ES-I3 (cell line): ENCODE data around the gene ZIC1.

Experiments used
- H3K36me3 ChIP-seq: 2 replicates; pipeline ENCODE4 v1.6.1; 2013; ENCODE audit warnings: mild to moderate bottlenecking, low read length, control low read depth, moderate library complexity; ENCODE audit not compliant: insufficient read depth
- H3K4me1 ChIP-seq: 2 replicates; pipeline ENCODE4 v1.6.1; 2013; ENCODE audit warnings: mild to moderate bottlenecking, control low read depth, low read length; ENCODE audit not compliant: insufficient read depth
- H3K9ac ChIP-seq: 2 replicates; pipeline ENCODE4 v1.6.1; 2013; ENCODE audit warnings: low read depth, mild to moderate bottlenecking, low read length, moderate library complexity
- H3K9me3 ChIP-seq: 2 replicates; pipeline ENCODE4 v1.6.1; 2013; ENCODE audit warnings: mild to moderate bottlenecking, low read length, moderate library complexity; ENCODE audit not compliant: control insufficient read depth, insufficient read depth

ZIC1 gene

DNA sequence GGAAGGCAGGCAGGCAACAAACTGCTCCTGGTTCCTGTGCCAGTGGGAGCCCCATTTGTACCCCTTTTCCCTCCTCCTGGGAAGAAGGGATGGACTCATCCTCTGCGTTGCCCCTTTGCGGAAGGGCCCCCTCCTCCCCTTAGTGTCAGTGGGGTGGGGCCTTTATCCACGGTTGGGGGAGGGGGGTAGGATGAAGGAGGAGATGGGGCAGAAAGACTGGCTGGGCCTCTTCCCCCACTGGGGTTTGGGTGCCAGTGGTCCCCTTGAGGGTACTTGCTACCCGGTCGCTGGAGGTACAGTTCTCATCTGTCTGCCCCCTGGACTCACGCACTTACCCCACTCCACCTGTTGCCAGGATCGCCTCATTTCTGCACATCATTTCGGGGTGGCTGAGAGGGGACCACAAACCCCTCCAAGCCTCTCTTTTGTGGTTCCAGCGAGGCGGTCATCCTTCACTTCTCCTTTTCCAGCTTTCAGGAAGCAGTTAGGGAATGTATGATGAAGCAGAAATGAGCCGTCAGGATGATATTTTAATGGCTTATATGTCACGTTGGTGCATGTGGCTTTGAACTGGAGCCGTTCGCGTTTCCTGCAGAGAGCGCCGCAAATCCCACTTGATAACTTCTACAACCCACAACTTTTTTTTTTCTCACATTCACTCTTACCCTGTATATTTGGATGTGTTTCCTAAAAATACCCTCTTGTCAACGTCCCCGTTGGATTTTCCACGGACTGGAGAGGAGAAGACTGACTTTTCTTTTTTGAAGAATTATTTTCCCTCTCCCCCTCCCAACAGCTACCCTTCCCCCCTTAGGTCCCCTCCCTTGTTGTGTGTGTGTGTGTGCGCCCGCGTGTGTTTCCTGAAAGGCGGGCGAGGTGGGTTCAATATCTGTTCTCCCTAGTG is 2.9 kb upstream of the ZIC1 start, which contains the start of gene ZIC4:
ZIC4 (minus strand) TSS at position 516 of the 904 bp plus-strand sequence. CDS start 3,746 bp downstream, outside the sequence.
- no peaks in the 10 kb centered on the region for H3K9me3 ChIP-seq
- H3K4me1 ChIP-seq, result peaks cover 37% of the 10 kb centered on the region
- H3K9ac ChIP-seq, result peak within 1 kb of the TSS; percentile 13; the same call in 1 of the 2 replicates
- no peaks in the 10 kb centered on the region for H3K36me3 ChIP-seq

DNA sequence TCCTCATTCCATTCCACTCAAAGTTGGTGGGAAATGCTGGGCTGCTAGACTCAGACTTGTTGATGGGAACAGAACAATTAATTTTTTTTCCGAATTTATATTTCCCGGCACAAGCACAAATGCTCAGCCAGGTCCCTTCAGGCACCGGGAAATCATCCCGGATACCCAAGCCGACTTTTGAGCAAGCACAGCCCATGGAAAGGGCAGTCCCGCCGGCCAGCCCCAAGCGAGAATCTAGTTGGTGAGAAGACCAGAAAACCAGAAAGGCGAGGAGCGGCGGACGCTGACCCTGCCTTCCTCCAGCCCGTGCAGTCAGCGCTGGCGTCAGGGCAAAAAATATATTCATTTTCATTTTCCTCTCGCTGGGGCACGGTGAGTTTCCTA is 2.1 kb upstream of the ZIC1 start:
- Histone ChIP-seq H3K4me1 (peaks cover 31% of the 10 kb centered on the region), H3K36me3 (no peaks in the 10 kb centered on the region), H3K9me3 (no peaks in the 10 kb centered on the region), H3K9ac (peak overlapping the region; percentile 13; the same call in 1 of the 2 replicates)

DNA sequence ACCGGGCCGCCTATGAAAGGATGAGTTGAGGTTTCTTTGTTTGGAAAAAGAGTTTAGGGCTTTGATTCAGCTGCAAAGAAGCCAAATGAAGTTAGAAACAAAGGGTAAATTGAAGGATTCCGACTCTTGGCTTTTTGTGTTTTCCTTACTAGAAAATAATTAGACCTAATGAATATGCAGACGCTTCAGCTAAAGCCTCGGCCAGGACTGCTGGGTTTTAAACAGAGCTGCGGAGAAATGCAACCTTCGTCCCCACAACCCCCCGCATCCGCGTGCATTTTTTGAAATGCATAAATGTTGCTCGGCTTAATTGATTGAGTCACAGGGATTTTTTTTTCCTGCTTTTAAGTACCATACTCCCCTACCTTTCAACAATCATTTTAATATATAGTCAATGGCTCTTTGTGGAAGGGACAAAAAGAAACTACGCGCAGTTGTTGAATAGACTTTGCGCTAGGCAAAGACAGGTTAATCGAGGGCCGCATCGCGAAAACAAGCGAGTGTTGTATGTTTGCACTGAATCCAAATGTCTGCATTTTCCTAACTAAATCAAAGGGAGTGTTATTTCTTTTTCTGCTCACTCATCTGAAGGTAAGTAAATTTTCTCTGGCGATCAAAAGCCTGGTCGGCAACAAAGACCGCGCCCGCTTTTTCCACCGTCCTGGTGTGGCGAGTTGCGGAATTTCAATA is 1.5 kb upstream of the ZIC1 start:
- no peaks in the 10 kb centered on the region for H3K36me3 ChIP-seq
- peaks cover 26% of the 10 kb centered on the region for H3K4me1 ChIP-seq
- no peaks in the 10 kb centered on the region for H3K9me3 ChIP-seq
- H3K9ac ChIP-seq, result peak overlapping the region; percentile 13; the same call in 1 of the 2 replicates

DNA sequence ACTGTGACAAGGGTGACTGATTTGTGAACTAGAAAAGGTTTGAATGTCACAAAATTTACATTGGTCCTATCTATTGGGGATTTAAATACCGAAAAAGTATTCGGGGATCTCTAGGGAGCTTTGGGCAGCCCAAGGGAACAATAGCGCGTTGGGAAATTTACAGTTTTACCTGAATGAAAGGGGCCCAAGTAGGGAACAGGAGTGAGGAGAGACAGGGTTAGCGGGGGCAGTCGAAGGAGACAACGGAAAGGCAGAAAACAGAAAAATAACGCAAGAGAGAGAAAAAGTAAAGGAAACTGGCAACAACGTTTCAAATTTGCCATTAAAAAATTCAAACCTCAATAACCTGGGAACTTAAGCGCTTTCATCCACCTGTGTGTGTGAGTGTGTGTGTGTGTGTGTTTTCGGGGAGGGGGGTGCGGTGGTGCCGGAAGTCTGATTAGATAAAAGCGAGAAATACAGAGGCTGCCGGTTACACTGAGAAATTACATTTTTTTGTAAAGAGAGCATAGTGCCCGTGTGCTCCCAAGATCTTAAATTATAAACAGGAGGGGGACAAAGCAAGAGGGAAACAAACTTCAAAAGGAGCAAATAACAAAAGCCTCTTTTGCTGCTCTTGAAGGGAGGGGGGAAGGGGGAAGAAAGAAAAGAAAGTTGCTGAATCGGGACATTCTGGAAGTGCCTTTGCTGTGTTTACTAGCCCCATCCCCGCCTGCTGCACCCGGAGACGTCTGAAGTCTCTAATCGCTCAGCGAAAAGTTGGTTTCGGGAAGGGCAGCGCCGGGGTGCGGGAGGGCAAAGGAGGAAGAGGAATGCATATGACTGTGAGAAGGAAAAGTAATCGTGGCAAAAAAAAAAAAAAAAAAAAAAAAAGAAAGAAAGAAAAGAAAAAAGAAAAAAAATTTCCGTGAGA is 721 bp upstream of the ZIC1 start:
- Histone ChIP-seq H3K9me3 (no peaks in the 10 kb centered on the region), H3K36me3 (no peaks in the 10 kb centered on the region), H3K9ac (peak overlapping the region; percentile 24; the same call in 1 of the 2 replicates), H3K4me1 (peaks cover 25% of the 10 kb centered on the region)

DNA sequence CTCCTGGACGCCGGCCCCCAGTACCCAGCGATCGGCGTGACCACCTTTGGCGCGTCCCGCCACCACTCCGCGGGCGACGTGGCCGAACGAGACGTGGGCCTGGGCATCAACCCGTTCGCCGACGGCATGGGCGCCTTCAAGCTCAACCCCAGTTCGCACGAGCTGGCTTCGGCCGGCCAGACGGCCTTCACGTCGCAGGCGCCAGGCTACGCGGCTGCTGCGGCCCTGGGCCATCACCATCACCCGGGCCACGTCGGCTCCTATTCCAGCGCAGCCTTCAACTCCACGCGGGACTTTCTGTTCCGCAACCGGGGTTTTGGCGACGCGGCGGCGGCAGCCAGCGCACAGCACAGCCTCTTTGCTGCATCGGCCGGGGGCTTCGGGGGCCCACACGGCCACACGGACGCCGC is 956 bp downstream of the ZIC1 start:
- H3K9me3 ChIP-seq, result no peaks in the 10 kb centered on the region
- peaks cover 27% of the 10 kb centered on the region for H3K4me1 ChIP-seq
- H3K9ac ChIP-seq, result peak overlapping the region; percentile 35; the same call in 1 of the 2 replicates

DNA sequence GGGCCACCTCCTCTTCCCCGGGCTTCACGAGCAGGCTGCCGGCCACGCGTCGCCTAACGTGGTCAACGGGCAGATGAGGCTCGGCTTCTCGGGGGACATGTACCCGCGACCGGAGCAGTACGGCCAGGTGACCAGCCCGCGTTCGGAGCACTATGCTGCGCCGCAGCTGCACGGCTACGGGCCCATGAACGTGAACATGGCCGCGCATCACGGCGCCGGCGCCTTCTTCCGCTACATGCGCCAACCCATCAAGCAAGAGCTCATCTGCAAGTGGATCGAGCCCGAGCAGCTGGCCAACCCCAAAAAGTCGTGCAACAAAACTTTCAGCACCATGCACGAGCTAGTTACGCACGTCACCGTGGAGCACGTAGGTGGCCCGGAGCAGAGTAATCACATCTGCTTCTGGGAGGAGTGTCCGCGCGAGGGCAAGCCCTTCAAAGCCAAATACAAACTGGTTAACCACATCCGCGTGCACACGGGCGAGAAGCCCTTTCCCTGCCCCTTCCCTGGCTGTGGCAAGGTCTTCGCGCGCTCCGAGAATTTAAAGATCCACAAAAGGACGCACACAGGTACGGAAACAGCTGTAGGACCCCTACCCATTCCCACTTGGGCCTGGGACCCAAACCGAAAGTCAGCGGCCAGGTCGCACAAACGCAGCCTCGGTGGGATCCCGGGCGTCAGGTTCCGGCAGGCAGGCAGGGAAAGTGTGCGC is 1.5 kb downstream of the ZIC1 start:
- Histone ChIP-seq H3K4me1 (peaks cover 22% of the 10 kb centered on the region), H3K36me3 (no peaks in the 10 kb centered on the region), H3K9me3 (no peaks in the 10 kb centered on the region), H3K9ac (peak overlapping the region; percentile 35; the same call in 1 of the 2 replicates)

More for the DNA sequence above, 956 bp downstream of the ZIC1 start:
- no peaks in the 10 kb centered on the region for H3K36me3 ChIP-seq

DNA sequence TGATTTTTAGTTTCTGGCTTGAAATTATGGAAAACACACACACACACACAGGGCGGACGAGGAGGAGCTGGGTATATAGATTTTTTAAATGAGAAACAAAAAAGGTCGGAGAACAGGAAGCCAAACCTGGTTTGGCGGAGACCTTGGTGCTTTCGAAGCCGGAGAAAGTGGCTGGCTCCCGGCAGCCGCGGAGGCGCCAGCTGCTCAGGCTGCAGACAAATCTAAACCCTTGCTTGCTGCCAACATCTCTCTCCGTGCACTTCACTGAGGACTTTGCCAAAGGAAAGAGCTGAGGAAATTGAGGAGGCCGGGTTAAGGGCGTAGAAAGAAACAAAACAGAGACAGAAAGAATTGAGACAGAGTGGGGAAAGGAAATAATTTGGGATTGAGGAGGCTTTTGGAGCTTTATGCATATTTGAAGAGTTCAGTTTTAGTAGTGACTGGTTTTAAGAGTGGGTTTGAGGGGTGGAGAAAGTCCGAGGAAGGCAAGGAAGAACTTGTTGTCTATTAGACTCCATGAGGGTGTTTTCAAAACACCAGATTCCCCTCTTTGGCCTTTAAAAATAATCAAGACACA is 2.2 kb downstream of the ZIC1 start:
- H3K9ac ChIP-seq, result peak overlapping the region; percentile 35; the same call in 1 of the 2 replicates
- H3K4me1 ChIP-seq, result peaks cover 25% of the 10 kb centered on the region
- H3K36me3 ChIP-seq, result no peaks in the 10 kb centered on the region
- H3K9me3 ChIP-seq, result no peaks in the 10 kb centered on the region

DNA sequence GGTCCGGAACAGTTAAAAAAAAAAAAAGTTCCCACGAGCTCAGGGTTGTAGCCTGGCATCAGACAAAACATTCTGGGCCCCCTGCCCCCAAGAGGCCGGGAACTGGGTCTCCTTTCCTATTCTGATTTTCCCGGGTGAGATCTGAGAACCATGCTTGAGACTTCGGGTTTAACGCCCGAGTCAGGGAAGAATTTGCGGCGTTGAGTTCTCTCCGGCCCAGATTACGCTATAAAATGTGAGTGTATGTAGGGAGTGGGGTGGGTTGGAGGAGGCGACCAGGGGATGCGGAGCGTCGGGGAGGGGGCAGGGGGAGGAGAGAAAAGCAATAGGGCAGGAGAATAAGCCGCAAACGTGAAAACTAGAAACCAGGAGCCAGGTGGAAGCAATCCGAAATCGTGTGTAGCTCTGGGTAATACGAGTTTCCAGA is 2.7 kb downstream of the ZIC1 start:
- Histone ChIP-seq H3K4me1 (peaks cover 21% of the 10 kb centered on the region), H3K36me3 (no peaks in the 10 kb centered on the region), H3K9me3 (no peaks in the 10 kb centered on the region)

DNA sequence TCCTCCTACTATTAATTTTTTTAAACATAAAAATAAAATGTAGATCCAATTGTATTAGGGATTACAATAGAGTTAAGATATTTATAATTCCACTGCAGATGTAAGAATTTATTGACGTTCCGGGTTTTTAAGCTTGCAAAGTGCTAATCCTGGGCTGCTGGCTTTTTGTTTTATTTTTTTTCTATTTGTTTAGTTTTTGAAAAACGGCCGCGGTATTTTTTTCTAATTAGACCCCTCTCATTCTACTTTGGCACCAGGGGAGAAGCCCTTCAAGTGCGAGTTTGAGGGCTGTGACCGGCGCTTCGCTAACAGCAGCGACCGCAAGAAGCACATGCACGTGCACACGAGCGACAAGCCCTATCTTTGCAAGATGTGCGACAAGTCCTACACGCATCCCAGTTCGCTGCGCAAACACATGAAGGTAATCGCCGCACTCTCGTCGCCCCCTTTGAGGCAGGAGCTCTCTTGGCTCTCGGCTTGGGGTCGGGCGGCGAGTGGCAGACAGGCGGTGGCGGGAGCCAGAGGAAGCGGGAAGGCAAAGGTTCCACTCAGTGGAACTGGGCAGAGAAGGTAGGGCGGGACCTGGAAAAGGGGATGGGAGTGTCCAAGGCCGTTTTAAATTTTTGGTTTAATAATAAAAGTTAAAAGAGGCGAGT is 3.2 kb downstream of the ZIC1 start:
- H3K4me1 ChIP-seq, result peaks cover 16% of the 10 kb centered on the region
- H3K9ac ChIP-seq, result peak overlapping the region; percentile 23; the same call in 1 of the 2 replicates
- H3K36me3 ChIP-seq, result no peaks in the 10 kb centered on the region
- no peaks in the 10 kb centered on the region for H3K9me3 ChIP-seq

More for the DNA sequence above, 2.7 kb downstream of the ZIC1 start:
- no peak overlapping the region for H3K9ac ChIP-seq

DNA sequence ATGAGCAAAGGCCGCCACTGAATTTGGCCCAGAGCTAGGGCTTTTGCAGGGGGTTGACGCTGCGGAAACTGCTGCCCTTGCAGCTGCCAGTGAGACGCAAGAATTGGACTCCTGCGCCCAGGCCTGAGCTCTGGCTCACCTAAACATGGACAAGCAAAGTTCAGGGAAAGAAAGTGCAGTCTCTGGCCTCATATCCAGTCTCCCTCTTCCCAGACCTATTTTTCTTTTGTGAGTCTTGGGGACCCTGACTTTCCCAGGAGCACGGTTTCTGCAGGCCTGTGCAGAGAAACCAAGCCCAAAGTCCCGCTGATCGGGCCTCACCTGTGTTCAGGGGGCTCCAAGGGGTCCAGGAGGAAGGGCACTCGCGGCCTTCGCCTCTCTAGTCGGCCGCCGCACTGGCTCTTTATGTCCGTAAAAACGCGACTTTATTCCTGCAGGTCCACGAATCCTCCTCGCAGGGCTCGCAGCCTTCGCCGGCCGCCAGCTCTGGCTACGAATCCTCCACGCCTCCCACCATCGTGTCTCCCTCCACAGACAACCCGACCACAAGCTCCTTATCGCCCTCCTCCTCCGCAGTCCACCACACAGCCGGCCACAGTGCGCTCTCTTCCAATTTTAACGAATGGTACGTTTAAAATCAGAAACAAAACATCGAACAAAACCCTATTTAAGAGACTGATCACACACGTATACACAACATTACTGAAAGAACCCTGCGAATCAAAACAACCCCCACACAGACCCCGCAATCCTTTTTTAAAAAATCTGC is 3.9 kb downstream of the ZIC1 start:
- Histone ChIP-seq H3K9ac (peak overlapping the region; percentile 39; the same call in 1 of the 2 replicates), H3K36me3 (no peaks in the 10 kb centered on the region), H3K4me1 (peaks cover 8% of the 10 kb centered on the region), H3K9me3 (no peaks in the 10 kb centered on the region)

DNA sequence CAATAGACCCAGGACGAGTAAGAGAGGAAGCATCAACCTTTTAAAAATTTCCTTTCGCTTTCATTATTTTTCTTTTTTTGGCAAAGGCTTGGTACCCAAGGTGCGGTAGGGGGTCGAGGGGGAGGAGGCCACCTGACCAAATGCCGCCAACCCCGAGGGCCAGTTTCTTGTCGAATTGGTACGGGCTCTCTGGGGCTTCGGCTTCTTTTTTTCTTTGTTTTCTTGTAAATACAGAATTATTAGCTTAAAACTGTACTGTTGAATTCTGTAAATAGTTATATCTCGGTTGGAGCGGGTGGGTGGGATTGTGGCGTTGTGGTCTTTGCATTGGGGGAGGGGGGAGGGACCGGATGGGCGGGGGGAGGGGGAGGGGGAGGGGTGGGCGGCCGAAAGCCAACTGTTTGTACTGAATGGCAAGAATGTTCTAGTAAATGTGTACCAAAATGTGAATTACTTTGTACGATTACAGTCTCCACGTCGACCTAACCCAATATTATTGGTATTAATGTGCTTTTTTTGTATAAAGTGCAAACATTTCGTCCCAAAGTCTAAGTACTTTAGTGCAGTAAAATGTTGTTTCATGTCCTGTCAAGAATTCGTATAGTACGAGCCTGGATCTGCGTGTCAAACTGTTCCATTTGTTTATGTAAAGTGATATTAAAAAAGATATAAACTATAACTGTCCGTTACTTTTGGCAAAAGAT is 4.7 kb downstream of the ZIC1 start:
- peak overlapping the region; percentile 39; the same call in 1 of the 2 replicates for H3K9ac ChIP-seq
- H3K36me3 ChIP-seq, result no peaks in the 10 kb centered on the region
- H3K4me1 ChIP-seq, result peaks cover 7% of the 10 kb centered on the region
- H3K9me3 ChIP-seq, result no peaks in the 10 kb centered on the region
